Activated CD8-positive, alpha-beta memory T cell treated with anti-CD3 and anti-CD28 coated beads, Interleukin-2, amount 10 ng/mL, durations not matched to agents 7 days and 5 days (primary cell): ENCODE results near the gene ASXL1. TPM values are rescaled to one million over a fixed set of nuclear protein-coding genes. Genes with fewer than 3 reads are reported as not detected.
"Not testable (repeated sequence)": the region's sequence is repeated elsewhere in the genome, so short reads cannot be mapped to it uniquely, and the experiment has no call there.

ENCODE experiments used
- ATAC-seq: fragments of 150-1000 bp; cut with Tn5 transposase; one replicate; pipeline ENCODE4 v1.10.0; 2021; ENCODE audit warnings: moderate library complexity
- CTCF ChIA-PET: fragments of 350-600 bp; sonication (Branson Sonifier 250); formaldehyde crosslinking; loops from one replicate; lab custom pipeline; 2021; ENCODE audit warnings: antibody characterized with exemption; lab: Charles Lee
- DNase-seq: peaks from one replicate; pipeline ENCODE4 v3.0.0-alpha.2; 2020
- H3K27ac Mint-ChIP-seq: one replicate; pipeline ENCODE4 v1.8.0; 2021; ENCODE audit warnings: mild to moderate bottlenecking, mixed read lengths
- H3K27me3 Mint-ChIP-seq: one replicate; pipeline ENCODE4 v1.8.0; 2021; ENCODE audit warnings: mixed read lengths
- H3K36me3 Mint-ChIP-seq: one replicate; pipeline ENCODE4 v1.8.0; 2021; ENCODE audit warnings: mild to moderate bottlenecking, mixed read lengths
- H3K4me1 Mint-ChIP-seq: one replicate; pipeline ENCODE4 v1.8.0; 2021; ENCODE audit warnings: mixed read lengths
- H3K4me3 Mint-ChIP-seq: one replicate; pipeline ENCODE4 v1.8.0; 2021; ENCODE audit warnings: mild to moderate bottlenecking, moderate library complexity, mixed read lengths
- H3K9me3 Mint-ChIP-seq: one replicate; pipeline ENCODE4 v1.8.0; 2022; ENCODE audit warnings: low read depth, mixed read lengths
- total RNA-seq, 2 experiments: library from RNA; stranded (reverse); gene quantifications; one replicate each; pipeline ENCODE4 v1.2.3, GENCODE V29; 2021

ASXL1 gene
- total RNA-seq, 2 experiments from 2014 or later, result 134 to 135 TPM

DNA sequence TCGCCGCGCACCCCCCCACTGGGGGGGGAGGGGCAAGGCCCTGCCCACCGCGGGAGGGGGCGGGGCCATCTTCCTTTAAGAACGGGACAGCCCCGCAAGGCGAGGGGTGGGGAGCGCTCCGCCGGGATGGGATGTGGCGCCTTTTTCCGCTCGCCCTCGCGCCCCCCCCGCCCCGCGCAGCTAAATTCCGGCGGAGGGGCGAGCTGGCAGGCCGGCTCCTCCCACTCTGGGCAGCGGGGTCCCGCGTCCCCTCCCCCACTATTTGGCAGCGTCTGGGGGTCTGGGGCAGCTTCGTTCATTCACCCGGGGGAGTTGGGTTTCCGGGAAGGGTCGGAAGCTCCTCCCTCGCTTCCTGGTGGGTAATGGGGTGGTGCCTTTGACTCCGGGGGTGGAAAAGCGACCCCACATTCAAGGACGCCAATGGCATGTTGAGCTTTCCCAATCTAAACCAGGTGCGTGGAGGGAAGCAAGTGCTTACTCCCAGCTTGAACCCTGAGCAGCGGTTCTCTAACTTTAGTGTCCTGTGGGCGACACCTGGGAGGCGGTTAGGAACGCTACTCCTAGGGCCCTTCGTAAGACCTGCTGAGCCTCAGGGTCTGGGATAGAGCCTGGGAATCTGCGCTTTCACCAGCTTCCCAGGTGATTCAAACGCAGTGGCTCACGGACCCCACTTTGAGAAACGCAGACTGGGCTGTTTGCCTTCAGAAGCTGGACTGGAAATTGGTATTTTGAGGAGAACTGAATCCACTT lies 927 bp downstream of the ASXL1 start:
- peaks cover 21% of the 10 kb centered on the region for H3K36me3 Mint-ChIP-seq
- H3K27me3 Mint-ChIP-seq, result no peaks in the 10 kb centered on the region
- peak; percentile 86 for DNase-seq
- peak overlapping the region; percentile 88 for H3K27ac Mint-ChIP-seq
- peaks cover 72% of the 10 kb centered on the region for H3K4me1 Mint-ChIP-seq
- peak; percentile 27 for ATAC-seq
- H3K4me3 Mint-ChIP-seq, result peak overlapping the region; percentile 87
- no peaks in the 10 kb centered on the region for H3K9me3 Mint-ChIP-seq
- CTCF ChIA-PET, result interaction anchor here (0.6 to 1.9 kb wide), 9 partner anchors 8 to 381 kb away, joined by 3 to 6 read pairs (median 4); no protein-coding TSS in a partner anchor

DNA sequence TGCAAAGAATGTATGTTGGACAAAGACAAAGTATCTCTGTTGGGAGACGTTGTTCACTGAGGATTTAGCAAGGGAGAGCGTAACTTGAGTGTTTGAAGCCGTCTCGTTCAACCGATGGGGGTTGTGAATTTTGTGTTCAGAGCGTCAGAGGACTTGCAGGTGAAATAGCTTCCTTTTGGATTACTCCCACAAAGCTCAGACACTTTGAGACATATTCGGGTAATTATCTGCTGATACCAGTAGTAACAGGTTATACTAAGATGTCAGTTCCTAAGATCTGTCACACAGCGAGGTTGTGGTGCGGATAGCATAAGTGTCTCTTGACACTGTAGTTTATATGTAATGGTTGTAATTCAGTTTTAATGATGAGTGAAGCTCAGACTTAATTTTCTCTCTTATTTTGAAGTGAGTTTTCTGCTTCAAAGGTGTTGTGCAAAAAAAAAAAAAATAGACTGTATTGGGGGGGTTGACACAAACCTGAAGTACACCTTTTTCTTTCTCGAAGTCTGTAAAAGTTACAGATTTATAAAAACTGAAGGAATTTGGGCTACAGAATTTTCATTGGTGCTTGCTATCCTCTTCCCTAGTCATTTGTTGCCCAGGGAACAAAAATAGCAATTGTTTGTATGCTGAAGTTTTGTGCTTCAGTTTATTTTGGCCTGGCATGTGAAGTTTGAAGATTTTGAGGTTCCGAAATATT lies 1.7 kb downstream of the ASXL1 start:
- peak overlapping the region; percentile 88 for H3K27ac Mint-ChIP-seq
- no peak for DNase-seq

DNA sequence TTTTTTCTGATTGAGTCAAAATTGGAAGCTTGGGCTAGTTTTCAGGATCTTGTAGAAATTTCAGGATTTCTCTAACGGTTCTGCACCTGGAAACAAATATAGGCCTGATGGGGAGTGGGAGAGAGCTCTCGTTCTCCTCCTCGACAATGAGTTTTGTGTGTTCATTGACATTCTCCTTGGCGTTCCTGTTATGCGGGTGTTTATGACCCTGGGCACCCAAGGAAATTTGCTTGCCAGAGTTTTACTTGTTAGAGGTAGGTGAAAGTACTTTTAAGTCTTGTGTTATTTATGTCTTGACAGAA lies 2.2 kb downstream of the ASXL1 start:
- Mint-ChIP-seq H3K9me3 (no peaks in the 10 kb centered on the region), H3K4me3 (peak overlapping the region; percentile 87)

More for the DNA sequence above, 1.7 kb downstream of the ASXL1 start:
- Mint-ChIP-seq H3K36me3 (peaks cover 21% of the 10 kb centered on the region), H3K4me3 (peak overlapping the region; percentile 87), H3K4me1 (peaks cover 69% of the 10 kb centered on the region), H3K9me3 (no peaks in the 10 kb centered on the region), H3K27me3 (no peaks in the 10 kb centered on the region)
- no peak for ATAC-seq
- CTCF ChIA-PET, result interaction anchor here (0.6 to 1.9 kb wide), 11 partner anchors 9 to 381 kb away, joined by 3 to 6 read pairs (median 4); no protein-coding TSS in a partner anchor

DNA sequence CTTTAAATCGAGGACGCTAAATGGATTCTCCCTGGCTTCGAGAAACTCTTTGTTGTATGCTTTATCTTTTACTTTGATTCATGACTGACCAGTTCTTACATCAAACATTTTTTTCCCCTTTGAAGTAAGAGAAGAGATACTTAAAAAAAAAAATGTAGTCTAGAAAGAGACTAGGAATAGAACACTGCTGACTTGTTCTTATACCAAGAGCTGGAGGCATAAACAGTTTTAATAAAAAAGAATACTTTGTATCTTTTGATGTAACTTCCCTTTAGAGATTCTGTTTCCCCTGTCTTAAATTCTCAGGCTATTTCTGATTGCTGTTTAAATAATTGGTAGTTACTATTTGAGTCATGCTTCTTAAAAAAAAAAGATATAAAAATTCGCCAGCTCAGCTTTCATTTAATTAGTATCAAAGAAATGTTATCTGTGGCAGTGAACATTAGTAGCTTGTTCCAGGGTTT lies 4.8 kb downstream of the ASXL1 start:
- peaks cover 32% of the 10 kb centered on the region for H3K36me3 Mint-ChIP-seq
- H3K27ac Mint-ChIP-seq, result peak overlapping the region; percentile 58
- peak overlapping the region; percentile 87 for H3K4me3 Mint-ChIP-seq
- CTCF ChIA-PET, result interaction anchor here (1.0 kb wide), 1 partner anchor 10 kb away, joined by 5 read pairs; no protein-coding TSS in a partner anchor
- H3K27me3 Mint-ChIP-seq, result no peaks in the 10 kb centered on the region
- no peaks in the 10 kb centered on the region for H3K9me3 Mint-ChIP-seq
- no peak for ATAC-seq
- no peak for DNase-seq
- H3K4me1 Mint-ChIP-seq, result peaks cover 71% of the 10 kb centered on the region

More for the DNA sequence above, 2.2 kb downstream of the ASXL1 start:
- CTCF ChIA-PET, result interaction anchor here (0.8 to 1.4 kb wide), 6 partner anchors 10 to 292 kb away, joined by 3 to 5 read pairs (median 4); no protein-coding TSS in a partner anchor
- peak overlapping the region; percentile 88 for H3K27ac Mint-ChIP-seq
- no peaks in the 10 kb centered on the region for H3K27me3 Mint-ChIP-seq
- H3K36me3 Mint-ChIP-seq, result peaks cover 21% of the 10 kb centered on the region
- ATAC-seq, result no peak
- no peak for DNase-seq
- H3K4me1 Mint-ChIP-seq, result peaks cover 69% of the 10 kb centered on the region

DNA sequence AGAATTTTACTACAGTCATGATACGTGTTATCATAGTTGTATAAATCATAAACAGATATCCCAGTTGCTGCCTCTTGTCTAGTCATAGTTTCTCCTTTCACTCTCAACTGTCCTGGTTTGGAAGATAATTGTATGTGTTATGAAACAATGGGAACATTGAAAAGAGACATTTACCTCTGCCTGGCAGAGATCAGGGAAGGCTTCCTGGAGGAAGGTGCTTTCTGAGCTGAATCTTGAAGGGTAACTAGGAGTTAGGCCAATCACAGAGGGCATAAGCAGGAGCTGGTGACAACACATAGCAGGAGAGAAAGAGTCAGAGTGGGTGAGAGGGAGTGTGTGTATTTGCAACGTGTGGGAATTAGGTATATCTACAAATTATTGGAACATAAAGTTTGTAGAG lies 5.4 kb downstream of the ASXL1 start:
- Mint-ChIP-seq H3K4me1 (peaks cover 76% of the 10 kb centered on the region), H3K36me3 (peaks cover 35% of the 10 kb centered on the region), H3K4me3 (no peak overlapping the region), H3K9me3 (no peaks in the 10 kb centered on the region), H3K27me3 (no peaks in the 10 kb centered on the region), H3K27ac (peak overlapping the region; percentile 52)
- ATAC-seq, result no peak
- CTCF ChIA-PET, result interaction anchor here (1.0 kb wide), 2 partner anchors 11 to 122 kb away, joined by 4 to 5 read pairs; no protein-coding TSS in a partner anchor
- no peak for DNase-seq

DNA sequence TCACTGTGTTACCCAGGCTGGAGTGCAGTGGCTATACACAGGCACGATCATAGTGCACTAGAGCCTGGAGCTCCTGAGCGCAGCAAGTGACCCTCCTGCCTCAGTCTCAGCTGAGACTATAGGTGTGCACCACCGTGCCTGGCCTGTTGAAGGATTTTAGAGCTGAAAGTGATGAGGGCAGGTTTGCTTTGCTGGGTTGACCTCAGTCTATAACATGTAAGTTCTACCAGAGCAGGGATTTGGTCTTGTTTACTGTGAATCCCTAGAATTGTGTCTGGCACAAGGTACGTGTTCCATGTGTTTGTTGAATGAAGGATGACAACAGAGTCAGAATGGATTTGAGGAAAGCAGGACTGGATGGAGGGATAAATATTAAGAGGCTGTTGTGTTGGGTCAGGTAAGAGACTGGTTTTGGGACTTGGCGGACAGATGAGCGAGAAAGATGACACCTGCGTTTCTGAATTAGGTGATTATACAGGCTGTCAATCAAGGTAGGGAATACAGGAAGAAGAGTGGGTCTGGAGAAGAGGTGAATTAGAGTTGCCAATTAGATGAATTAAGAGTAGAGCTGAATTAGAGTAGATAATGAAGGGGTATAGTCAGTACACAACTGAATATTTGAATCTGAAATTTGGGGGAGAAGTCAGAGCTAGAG lies 6.5 kb downstream of the ASXL1 start:
- DNase-seq (no peak), ATAC-seq (no peak)
- no peak overlapping the region for H3K4me3 Mint-ChIP-seq
- H3K9me3 Mint-ChIP-seq, result no peaks in the 10 kb centered on the region
- peaks cover 34% of the 10 kb centered on the region for H3K36me3 Mint-ChIP-seq
- peak overlapping the region; percentile 1 for H3K27ac Mint-ChIP-seq
- CTCF ChIA-PET, result interaction anchor here (0.7 to 1.0 kb wide), 3 partner anchors 27 to 121 kb away, joined by 3 to 4 read pairs (median 4); no protein-coding TSS in a partner anchor
- no peaks in the 10 kb centered on the region for H3K27me3 Mint-ChIP-seq
- peaks cover 81% of the 10 kb centered on the region for H3K4me1 Mint-ChIP-seq

DNA sequence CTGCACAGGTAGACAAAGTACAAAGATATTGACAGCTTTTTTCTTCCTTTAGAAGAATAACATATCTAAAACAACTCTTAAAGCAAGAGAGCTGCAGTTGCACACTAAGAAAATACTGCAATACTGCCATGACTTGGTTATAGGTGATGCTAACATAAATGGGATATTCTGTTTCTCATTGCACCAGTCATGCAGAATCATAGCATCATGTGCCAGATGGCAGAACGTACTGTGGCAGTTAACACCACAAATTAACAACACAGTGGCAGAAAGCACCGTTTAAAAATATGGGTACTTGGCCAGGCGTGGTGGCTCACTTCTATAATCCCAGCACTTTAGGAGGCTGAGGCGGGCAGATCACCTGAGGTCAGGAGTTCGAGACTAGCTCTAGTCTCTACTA lies 7.4 kb downstream of the ASXL1 start:
- Mint-ChIP-seq H3K9me3 (no peaks in the 10 kb centered on the region), H3K36me3 (peaks cover 35% of the 10 kb centered on the region), H3K4me3 (no peak overlapping the region), H3K27me3 (no peaks in the 10 kb centered on the region), H3K27ac (peak overlapping the region; percentile 51), H3K4me1 (peaks cover 73% of the 10 kb centered on the region)
- CTCF ChIA-PET, result interaction anchor here (0.7 to 1.0 kb wide), 2 partner anchors 26 to 65 kb away, joined by 3 to 4 read pairs; no protein-coding TSS in a partner anchor
- ATAC-seq (no peak), DNase-seq (no peak)

DNA sequence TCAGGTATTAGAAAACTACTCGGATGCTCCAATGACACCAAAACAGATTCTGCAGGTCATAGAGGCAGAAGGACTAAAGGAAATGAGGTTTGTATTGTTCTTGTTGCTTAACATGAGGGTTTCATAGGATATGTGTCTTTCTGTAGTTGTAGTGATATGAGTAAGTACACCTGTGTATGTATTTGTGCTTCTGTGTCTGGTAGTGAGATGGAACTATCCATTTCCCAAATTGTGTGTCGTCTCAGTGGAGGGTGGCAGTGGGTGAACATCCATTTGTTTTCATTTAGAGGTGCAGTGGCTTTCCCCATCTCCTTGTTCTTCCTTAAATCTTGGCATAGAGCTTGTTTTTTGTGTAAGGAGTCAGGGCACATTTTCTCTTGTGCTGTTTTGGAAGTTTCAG lies 8.2 kb downstream of the ASXL1 start:
- Mint-ChIP-seq H3K27me3 (no peaks in the 10 kb centered on the region), H3K36me3 (peaks cover 35% of the 10 kb centered on the region), H3K9me3 (no peaks in the 10 kb centered on the region), H3K4me3 (no peak overlapping the region), H3K4me1 (peaks cover 67% of the 10 kb centered on the region), H3K27ac (peak overlapping the region; percentile 60)
- no peak for DNase-seq
- CTCF ChIA-PET, result no interaction called here
- ATAC-seq, result peak; percentile 45

DNA sequence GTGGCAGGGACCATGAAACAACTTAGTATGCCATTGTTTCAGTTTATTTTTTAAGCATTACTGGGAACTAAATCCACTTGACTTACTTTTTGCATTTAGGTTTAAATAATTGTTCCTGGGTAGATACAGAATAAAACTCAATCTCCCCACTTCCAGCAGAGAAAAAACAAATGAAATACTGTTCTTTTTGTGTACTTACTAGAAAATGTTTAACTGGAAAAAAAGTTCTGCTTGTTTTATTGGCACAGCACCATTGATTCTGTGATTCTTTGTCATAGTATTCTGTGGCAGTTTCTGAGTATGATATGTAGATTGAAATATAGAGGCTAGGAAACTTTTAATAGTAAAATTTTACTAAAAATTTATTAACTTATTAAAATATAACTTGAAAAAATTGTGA lies 10.2 kb downstream of the ASXL1 start:
- Mint-ChIP-seq H3K27ac (no peak overlapping the region), H3K4me1 (peaks cover 48% of the 10 kb centered on the region), H3K36me3 (peaks cover 35% of the 10 kb centered on the region), H3K9me3 (no peaks in the 10 kb centered on the region), H3K4me3 (no peak overlapping the region), H3K27me3 (no peaks in the 10 kb centered on the region)
- DNase-seq (no peak), ATAC-seq (no peak)
- CTCF ChIA-PET, result no interaction called here

DNA sequence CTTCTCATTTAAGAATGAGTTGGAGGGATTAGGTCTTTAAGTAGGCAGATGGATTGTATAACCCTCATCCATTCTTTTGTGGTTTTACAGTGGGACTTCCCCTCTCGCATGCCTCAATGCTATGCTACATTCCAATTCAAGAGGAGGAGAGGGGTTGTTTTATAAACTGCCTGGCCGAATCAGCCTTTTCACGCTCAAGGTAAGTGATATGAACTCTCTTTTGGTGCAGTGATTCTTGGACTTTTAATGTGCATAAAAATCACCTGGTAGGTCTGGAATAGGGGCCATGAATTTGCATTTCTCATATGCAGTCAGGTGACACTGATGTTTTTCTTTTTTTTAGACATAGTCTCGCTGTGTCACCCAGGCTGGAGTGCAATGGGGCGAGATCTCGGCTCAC lies 10.8 kb downstream of the ASXL1 start:
- no peak overlapping the region for H3K27ac Mint-ChIP-seq

DNA sequence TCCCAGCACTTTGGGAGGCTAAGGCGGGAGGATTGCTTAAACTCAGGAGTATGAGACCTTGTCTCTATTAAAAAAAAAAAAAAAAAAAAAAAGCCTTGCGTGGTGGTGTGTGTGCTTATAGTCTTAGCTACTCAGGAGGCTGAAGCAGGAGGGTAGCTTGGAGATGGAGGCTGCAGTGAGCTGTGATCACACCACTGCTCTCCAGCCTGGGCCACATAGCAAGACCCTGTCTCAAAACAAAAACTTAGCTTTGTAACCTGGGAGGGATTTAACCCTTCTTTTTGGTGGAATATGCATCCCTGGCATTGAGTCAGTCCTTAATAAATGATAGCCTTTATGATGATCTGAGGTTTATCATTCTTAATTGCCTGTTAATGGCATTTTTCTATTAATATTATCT lies 12.8 kb downstream of the ASXL1 start:
- ATAC-seq (no peak), DNase-seq (no peak)
- H3K4me1 Mint-ChIP-seq, result peaks cover 27% of the 10 kb centered on the region
- CTCF ChIA-PET, result interaction anchor here (1.8 kb wide), 1 partner anchor 11 kb away, joined by 3 read pairs; no protein-coding TSS in a partner anchor
- no peak overlapping the region for H3K27ac Mint-ChIP-seq
- H3K9me3 Mint-ChIP-seq, result no peaks in the 10 kb centered on the region
- no peaks in the 10 kb centered on the region for H3K27me3 Mint-ChIP-seq
- H3K4me3 Mint-ChIP-seq, result no peak overlapping the region
- H3K36me3 Mint-ChIP-seq, result peaks cover 38% of the 10 kb centered on the region

More for the DNA sequence above, 10.8 kb downstream of the ASXL1 start:
- no peak for ATAC-seq
- Mint-ChIP-seq H3K27me3 (no peaks in the 10 kb centered on the region), H3K4me1 (peaks cover 42% of the 10 kb centered on the region), H3K9me3 (no peaks in the 10 kb centered on the region), H3K36me3 (peaks cover 35% of the 10 kb centered on the region), H3K4me3 (no peak overlapping the region)
- DNase-seq, result no peak
- CTCF ChIA-PET, result no interaction called here

DNA sequence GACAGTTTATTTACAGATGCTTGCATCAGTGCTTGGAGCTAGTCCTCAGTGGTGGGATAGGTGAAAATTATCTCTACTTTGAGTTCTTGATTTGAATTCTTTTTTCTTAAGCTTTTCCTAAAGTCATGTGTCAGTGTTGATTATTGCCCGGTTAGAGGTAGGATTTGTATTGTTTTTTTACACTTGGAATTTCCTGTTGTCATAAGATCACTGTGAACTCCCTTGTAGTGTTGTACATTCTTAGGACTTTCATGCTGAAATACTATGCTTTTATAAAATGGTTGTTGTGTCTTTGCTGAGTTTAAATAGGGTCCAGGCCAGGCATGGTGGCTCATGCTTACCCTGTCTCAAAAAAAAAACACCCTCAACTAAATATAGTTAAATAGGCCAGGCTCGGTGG lies 20.3 kb downstream of the ASXL1 start:
- H3K4me3 Mint-ChIP-seq, result no peak overlapping the region
- peaks cover 2% of the 10 kb centered on the region for H3K4me1 Mint-ChIP-seq
- CTCF ChIA-PET, result interaction anchor here (1.2 kb wide), 1 partner anchor 10 kb away, joined by 4 read pairs; no protein-coding TSS in a partner anchor
- ATAC-seq (no peak), DNase-seq (no peak)
- H3K36me3 Mint-ChIP-seq, result peaks cover 24% of the 10 kb centered on the region
- no peaks in the 10 kb centered on the region for H3K27me3 Mint-ChIP-seq
- no peaks in the 10 kb centered on the region for H3K9me3 Mint-ChIP-seq
- peak overlapping the region; percentile 52 for H3K27ac Mint-ChIP-seq

DNA sequence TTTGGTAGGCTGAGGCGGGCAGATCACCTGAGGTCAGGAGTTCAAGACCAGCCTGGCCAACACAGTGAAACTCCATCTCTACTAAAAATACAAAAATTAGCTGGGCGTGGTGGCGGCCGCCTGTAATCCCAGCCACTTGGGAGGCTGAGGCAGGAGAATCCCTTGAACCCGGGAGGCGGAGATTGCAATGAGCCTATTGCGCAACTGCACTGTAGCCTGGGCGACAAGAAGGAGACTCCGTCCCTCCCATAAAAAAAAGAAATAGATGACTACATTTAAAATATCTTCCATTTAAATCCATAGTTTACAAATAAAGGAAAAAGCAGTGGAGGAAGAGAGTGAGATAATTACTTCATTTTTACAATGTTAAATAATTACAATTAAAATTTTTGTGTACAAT lies 21.9 kb downstream of the ASXL1 start:
- H3K4me3 Mint-ChIP-seq, H3K27ac Mint-ChIP-seq, ATAC-seq, DNase-seq, H3K9me3 Mint-ChIP-seq, H3K27me3 Mint-ChIP-seq, CTCF ChIA-PET: not testable (repeated sequence)
- Mint-ChIP-seq H3K4me1 (peaks cover 17% of the 10 kb centered on the region), H3K36me3 (peaks cover 28% of the 10 kb centered on the region)
